GM21447 (cell line): Measurements from ENCODE around the gene GSTA3.
"Not testable (repeated sequence)": the region's sequence is repeated elsewhere in the genome, so short reads cannot be mapped to it uniquely, and the experiment has no call there.

ENCODE experiments used
- ATAC-seq: cut with Tn5 transposase; IDR thresholded peaks from one replicate; pipeline ENCODE4 v1.9.1; 2021; ENCODE audit not compliant: unreplicated experiment

The GSTA3 gene

GRCh38 chr6:52914516-52914915 is 5.0 kb upstream of the GSTA3 start:
- ATAC-seq: no peak

- no peak for ATAC-seq
These were observed 593 bp upstream of the GSTA3 start for GRCh38 chr6:52910091-52910490.

DNA sequence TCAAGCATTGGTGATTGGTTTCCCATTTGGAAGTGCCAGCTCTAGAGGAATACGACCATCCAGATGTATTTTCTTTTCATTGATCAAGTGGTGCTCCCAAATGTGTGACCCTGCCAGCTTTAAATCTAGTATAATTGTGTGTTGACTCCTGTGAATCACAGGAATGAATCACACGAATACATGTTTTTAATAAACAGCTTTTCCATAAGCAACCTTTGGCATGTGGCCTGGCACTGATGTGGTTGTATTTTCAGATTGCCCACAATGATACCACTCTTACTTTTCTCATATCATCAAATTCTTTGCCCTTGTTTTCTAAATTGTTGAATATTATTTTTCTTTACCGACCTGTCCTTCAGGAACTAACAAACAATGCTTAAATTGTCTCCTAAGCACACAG is 367 bp downstream of the GSTA3 start:
- no peak for ATAC-seq

DNA sequence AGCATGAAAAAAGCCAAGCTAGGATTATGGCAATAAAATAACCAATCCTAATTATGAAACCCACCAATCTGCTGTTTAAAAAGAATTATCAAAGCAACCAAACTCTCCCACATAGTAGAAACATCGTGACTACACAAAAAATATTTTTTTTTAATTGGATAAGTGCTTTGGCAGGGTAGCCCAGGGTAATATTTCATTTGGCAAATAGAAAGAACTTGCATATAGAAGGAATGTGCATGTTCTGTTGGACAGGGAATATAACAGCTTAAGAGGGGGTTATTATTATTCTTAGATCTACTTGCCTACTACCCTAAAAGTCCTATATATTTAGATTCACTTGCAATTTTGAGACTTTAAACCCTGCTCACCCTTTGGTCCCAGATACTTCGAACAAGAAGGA is 972 bp downstream of the GSTA3 start:
- no peak for ATAC-seq

GRCh38 chr6:52904562-52905279 is 4.8 kb downstream of the GSTA3 start:
- no peak for ATAC-seq

- no peak for ATAC-seq
These were observed 9.0 kb downstream of the GSTA3 start for GRCh38 chr6:52900536-52900935.

DNA sequence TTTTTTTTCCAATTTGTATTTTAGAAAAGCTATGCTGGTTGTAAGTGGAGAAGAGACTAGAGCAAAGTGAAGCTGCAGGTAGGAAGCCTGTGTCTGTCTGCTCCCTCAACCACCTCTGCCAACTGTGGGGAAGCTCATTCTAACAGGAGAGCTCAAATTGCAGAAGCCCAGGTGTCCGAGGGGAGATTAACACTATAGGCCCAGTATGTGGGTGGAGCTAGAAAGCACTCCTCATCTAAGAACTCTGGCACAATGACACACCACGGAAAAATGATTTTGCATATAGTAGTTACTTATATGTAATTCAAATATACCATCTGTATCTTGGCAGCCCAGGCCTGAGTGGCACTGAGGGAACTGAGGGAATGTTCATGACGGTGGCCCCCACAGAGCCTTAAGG is 13.7 kb downstream of the GSTA3 start:
- not testable (repeated sequence) for ATAC-seq

- ATAC-seq: no peak
These were observed 15.2 kb downstream of the GSTA3 start for GRCh38 chr6:52894285-52894684.

- no peak for ATAC-seq
These were observed 15.7 kb downstream of the GSTA3 start for GRCh38 chr6:52893803-52894202.

DNA sequence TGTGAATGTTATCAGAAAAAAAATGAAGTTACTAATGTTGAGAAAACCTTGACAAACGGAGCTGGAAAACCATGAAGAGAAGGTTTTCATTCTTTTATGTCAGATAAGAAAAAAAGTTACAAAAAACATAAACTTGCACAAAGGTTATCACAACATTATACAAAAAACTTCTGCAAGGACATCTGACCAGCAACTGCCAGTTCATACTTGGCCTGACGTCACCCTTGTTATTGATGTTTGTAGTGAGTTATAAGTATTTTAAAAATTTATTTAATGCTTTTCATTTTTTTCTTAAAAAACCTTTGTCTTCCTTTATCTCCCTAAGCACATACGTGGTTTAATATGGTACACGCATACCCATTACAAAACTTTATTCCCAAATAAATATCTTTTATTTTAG is 16.3 kb downstream of the GSTA3 start:
- ATAC-seq: no peak

DNA sequence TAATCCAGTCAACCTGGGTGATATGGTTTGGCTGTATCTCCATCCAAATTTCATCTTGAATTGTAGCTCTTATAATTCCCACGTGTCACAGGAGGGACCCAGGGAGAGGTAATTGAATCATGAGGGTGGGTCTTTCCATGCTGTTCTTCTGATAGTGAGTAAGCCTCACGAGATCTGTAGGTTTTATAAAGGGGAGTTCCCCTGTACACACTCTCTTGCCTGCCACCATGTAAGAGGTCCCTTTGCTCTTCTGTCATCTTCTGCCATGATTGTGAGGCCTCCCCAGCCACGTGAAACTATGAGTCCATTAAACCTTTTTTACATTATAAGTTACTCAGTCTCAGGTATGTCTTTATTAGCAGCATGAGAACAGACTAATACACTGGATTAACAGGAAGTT is 19.5 kb downstream of the GSTA3 start:
- ATAC-seq: no peak

- no peak for ATAC-seq
These were observed 21.5 kb downstream of the GSTA3 start for GRCh38 chr6:52887910-52888524.

DNA sequence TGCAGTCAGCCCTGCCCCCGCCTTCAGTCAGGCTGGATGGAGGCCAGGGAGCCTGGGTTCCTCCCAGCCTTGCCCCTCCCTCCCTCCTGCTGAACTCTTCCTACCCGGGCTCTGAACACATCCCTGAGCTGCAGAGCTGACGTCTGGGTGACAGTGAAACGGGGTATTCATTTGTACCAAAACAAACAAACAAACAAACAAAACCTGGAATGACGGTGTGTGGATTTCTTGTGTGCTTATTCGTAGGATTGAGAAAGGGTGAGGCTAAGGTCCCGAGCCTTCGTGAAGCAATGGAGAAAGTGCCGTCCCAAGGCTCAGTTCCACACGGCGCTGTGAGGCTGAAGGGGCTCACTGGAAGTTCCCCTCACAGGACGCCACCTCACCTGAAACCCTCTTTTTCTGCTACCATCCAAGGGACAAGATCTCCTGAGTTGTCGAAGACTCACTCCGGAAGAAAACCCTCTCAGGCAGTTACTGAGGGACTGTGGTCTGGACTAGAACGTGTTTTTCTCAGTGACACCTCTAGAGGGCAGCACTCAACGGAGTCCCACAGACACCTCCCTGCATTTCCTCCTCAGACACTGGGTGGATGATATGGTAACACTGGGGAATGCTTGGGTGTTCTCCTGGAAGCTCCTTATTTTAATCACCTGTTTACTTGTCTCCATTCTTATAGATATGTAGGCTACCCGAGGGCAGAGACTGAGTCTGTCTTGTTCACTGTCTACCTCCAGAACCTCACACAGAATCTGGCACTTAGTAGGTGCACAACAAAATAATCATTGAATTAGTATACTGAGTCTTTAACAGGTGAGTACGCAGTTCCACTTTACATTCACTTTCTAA is 27.3 kb downstream of the GSTA3 start:
- peak; percentile 98 for ATAC-seq

DNA sequence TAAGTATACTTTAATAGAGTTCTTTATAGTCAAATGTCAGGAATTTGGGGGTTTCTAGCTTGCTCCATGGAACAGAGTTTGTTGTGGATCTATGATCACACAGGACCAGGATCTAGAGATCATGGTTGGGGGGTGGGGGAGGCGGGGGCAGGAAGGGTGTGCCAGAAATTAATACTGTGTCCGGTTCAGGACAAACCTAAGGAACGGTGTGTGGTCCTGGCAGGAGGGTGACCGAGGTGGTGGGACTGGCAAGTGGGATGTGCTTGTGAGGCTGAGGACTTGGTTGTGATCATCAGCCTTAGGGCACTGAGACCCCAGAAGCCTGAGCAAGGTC is 27.9 kb downstream of the GSTA3 start:
- ATAC-seq: no peak

GRCh38 chr6:52877786-52878185 is 31.7 kb downstream of the GSTA3 start:
- ATAC-seq: no peak

GRCh38 chr6:52877168-52877567 is 32.3 kb downstream of the GSTA3 start:
- ATAC-seq: no peak

GRCh38 chr6:52876056-52876787 is 33.3 kb downstream of the GSTA3 start:
- no peak for ATAC-seq

DNA sequence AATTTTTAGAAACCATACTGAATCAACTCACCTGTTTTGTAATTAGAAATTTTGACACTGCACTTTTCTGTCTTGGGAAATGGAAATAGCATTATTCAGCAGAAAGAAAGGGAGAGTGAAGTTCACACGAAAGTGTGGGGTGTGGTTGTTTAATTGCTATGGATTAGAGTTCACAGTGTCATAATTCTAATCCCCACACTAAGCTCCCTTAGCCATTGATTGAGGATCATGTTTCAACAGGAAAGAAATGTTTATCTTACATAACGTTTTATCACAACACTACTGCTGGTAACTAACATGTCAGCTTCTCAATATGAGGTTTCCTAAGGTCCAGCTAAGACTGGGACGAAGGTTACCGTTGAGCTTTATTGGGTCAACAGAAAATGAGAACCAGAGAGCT is 37.5 kb downstream of the GSTA3 start:
- no peak for ATAC-seq

GRCh38 chr6:52871621-52872020 is 37.9 kb downstream of the GSTA3 start:
- ATAC-seq: no peak

DNA sequence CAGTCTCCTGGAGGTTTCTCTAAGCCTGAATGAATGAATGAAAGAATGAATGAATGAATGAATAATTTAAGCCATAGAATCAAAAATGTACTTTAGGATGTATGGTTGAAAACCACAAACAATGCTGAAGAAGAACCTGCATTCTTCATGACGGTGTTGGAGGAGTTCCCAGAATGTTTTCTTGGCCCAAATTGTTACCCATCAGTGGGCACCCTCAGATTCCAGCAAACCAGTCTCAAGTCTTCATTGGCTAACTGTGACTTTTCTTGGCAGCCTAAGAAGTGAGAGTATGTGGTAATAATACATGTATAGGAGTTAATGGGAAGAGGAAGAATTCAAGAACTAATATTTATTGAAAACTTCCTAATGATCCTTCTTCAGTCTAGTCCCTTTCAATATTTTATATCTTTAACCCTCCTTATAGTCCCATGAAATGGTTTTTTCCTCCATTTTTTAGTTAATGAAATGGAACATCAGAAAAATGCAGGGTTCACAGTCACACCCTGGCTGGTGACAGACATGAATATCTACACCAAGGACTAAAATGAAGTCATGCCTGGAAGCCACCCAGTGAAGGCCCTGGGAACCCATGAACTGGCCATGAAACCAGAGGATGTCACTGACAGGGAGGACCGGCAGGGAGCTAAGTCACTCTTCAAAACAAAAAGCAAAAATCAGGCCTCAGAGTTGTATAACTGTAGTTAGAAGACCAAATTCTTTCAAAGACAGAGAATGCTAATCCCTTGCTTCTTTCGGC is 39.0 kb downstream of the GSTA3 start:
- ATAC-seq: not testable (repeated sequence)

- not testable (repeated sequence) for ATAC-seq
These were observed 40.6 kb downstream of the GSTA3 start for GRCh38 chr6:52868899-52869298.
